Ammon's horn (tissue), 1 donor: ENCODE results near the gene FEM1A.
"Not testable (repeated sequence)": the region's sequence is repeated elsewhere in the genome, so short reads cannot be mapped to it uniquely, and the experiment has no call there.

Experiments used
- DNase-seq: peaks from one replicate; pipeline ENCODE4 v3.0.0-alpha.2; 2016; ENCODE audit warnings: low spot score

Gene FEM1A

GRCh38 chr19:4814625-4815425 is 23.3 kb downstream of the FEM1A start:
- no peak for DNase-seq

GRCh38 chr19:4815426-4816201 is 24.1 kb downstream of the FEM1A start:
- peak; percentile 96 for DNase-seq

GRCh38 chr19:4816202-4816949 is 24.8 kb downstream of the FEM1A start:
- DNase-seq = no peak

- no peak for DNase-seq
These were observed 25.4 kb downstream of the FEM1A start for GRCh38 chr19:4816950-4817278.

- no peak for DNase-seq
These were observed 26.1 kb downstream of the FEM1A start for GRCh38 chr19:4817467-4818277.

- DNase-seq = no peak
These were observed 29.7 kb downstream of the FEM1A start for GRCh38 chr19:4821265-4821664.

- DNase-seq = not testable (repeated sequence)
These were observed 30.8 kb downstream of the FEM1A start for GRCh38 chr19:4822354-4822753.

GRCh38 chr19:4823577-4823976 is 32.0 kb downstream of the FEM1A start:
- DNase-seq = no peak

- peak; percentile 60 for DNase-seq
These were observed 37.6 kb downstream of the FEM1A start for GRCh38 chr19:4829001-4829712.

- DNase-seq = no peak
These were observed 38.8 kb downstream of the FEM1A start for GRCh38 chr19:4830332-4830731.

- no peak for DNase-seq
These were observed 39.3 kb downstream of the FEM1A start for GRCh38 chr19:4830768-4831265.

- peak; percentile 65 for DNase-seq
These were observed 39.9 kb downstream of the FEM1A start, which contains the start of gene TICAM1 for GRCh38 chr19:4831304-4831978. TICAM1 (minus strand) TSS chr19:4831712; CDS start chr19:4818377, 13,335 bp downstream.

GRCh38 chr19:4831979-4832340 is 40.4 kb downstream of the FEM1A start:
- DNase-seq = not testable (repeated sequence)

- no peak for DNase-seq
These were observed 41.2 kb downstream of the FEM1A start for GRCh38 chr19:4832776-4833175.

- DNase-seq = no peak
These were observed 47.7 kb downstream of the FEM1A start for GRCh38 chr19:4839192-4839591.

- DNase-seq = no peak
These were observed 52.1 kb downstream of the FEM1A start for GRCh38 chr19:4843647-4843965.

- DNase-seq = no peak
These were observed 53.0 kb downstream of the FEM1A start for GRCh38 chr19:4844348-4845179.

GRCh38 chr19:4845975-4846374 is 54.4 kb downstream of the FEM1A start:
- not testable (repeated sequence) for DNase-seq

GRCh38 chr19:4847190-4847973 is 55.8 kb downstream of the FEM1A start:
- DNase-seq = no peak
